Measurements from ENCODE around the gene RGS3.

DNA sequence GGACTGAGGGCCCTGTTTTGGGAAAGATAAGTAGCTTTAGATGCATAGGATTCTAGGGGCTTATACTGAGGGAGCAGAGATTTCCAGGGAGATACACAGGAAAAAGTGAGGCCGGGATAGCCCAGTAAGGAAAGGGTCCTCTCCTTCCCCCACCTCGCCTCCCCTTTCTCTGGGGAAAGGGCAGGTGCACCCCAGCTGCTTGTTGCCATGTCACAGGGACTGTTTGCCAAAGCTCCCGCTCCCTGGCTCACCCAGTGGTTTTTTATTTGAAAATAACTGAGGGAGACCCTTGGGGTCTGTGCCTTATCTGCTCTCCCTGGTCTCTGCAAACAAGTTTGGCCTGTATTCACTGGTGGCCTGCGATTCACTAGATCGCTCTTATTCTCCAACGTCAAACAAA lies 51.2 kb downstream of the RGS3 start:
- TF ChIP-seq POLR2A (IDR thresholded peaks at IDR 0.05) (no peak), POLR2AphosphoS5 (IDR thresholded peaks at IDR 0.05) (no peak), EP300 (IDR thresholded peaks at IDR 0.05) (no peak)
- TF ChIP-seq, protein P1, sequence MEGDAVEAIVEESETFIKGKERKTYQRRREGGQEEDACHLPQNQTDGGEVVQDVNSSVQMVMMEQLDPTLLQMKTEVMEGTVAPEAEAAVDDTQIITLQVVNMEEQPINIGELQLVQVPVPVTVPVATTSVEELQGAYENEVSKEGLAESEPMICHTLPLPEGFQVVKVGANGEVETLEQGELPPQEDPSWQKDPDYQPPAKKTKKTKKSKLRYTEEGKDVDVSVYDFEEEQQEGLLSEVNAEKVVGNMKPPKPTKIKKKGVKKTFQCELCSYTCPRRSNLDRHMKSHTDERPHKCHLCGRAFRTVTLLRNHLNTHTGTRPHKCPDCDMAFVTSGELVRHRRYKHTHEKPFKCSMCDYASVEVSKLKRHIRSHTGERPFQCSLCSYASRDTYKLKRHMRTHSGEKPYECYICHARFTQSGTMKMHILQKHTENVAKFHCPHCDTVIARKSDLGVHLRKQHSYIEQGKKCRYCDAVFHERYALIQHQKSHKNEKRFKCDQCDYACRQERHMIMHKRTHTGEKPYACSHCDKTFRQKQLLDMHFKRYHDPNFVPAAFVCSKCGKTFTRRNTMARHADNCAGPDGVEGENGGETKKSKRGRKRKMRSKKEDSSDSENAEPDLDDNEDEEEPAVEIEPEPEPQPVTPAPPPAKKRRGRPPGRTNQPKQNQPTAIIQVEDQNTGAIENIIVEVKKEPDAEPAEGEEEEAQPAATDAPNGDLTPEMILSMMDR (IDR thresholded peaks at IDR 0.05) = no peak
